ENCODE measurements around the gene PAPSS1. TPM values are rescaled to one million over a fixed set of nuclear protein-coding genes. Genes with fewer than 3 reads are reported as not detected.
A peak's percentile ranks its signal among the peaks of the same experiment; 100 is the strongest.

The PAPSS1 gene
- total and polyA plus RNA-seq, 9 of the 15 experiments (the other 6 are each of a cell fraction or from before 2014, with no cell fraction given), result 21.1 to 53.9 (median 41.9) TPM

GRCh38 chr4:107719922-107720722, at the start of gene PAPSS1 (continued):
- TF ChIP-seq ZHX1 (conservative IDR thresholded peaks at IDR 0.05; ENCODE audit: low read length), result no peak
- no peak for TF ChIP-seq ZNF695 (CRISPR knock-in tag; IDR thresholded peaks at IDR 0.05)
- no peak for TF ChIP-seq HDAC8 (tag; IDR thresholded peaks at IDR 0.05)
- TF ChIP-seq LCOR (CRISPR knock-in tag; IDR thresholded peaks at IDR 0.05), result no peak
- peak; percentile 66; the same call in 1 of the 2 replicates for TF ChIP-seq SUPT5H (IDR thresholded peaks at IDR 0.05)
- TF ChIP-seq POLR2AphosphoS5 (IDR thresholded peaks at IDR 0.05; ENCODE audit: control insufficient read depth, insufficient read depth, low read depth, low read length), result 0 out of 2 replicates have a peak, but pooled peaks have one; percentile 56
- no peak for TF ChIP-seq HNRNPK (IDR thresholded peaks at IDR 0.05; ENCODE audit: low read depth, low read length, poor library complexity, severe bottlenecking)
- TF ChIP-seq ZNF436 (CRISPR knock-in tag; IDR thresholded peaks at IDR 0.05), result no peak
- no peak for TF ChIP-seq DDX20 (tag; IDR thresholded peaks at IDR 0.05; ENCODE audit: low read depth)
- no peak for TF ChIP-seq ETS2 (tag; IDR thresholded peaks at IDR 0.05; ENCODE audit: borderline replicate concordance, poor library complexity, severe bottlenecking)
- TF ChIP-seq ARID3A (IDR thresholded peaks at IDR 0.05; ENCODE audit: borderline replicate concordance, low read depth, low read length), result no peak
- no peak; the same call in 1 of the 2 replicates for TF ChIP-seq USF2 (CRISPR knock-in tag; IDR thresholded peaks at IDR 0.05)
- peak; percentile 64 for TF ChIP-seq POLR2H (tag; IDR thresholded peaks at IDR 0.05; ENCODE audit: low read depth)
- no peak for TF ChIP-seq HBP1 (CRISPR knock-in tag; IDR thresholded peaks at IDR 0.05)
- TF ChIP-seq CBX5 (IDR thresholded peaks at IDR 0.05; ENCODE audit: borderline replicate concordance, low read depth), result no peak
- no peak for TF ChIP-seq POU5F1 (IDR thresholded peaks at IDR 0.05; ENCODE audit: borderline replicate concordance, low read depth, low read length, partially characterized antibody)
- TF ChIP-seq TSC22D4 (tag; IDR thresholded peaks at IDR 0.05), result no peak
- TF ChIP-seq SIX5 (IDR thresholded peaks at IDR 0.05; ENCODE audit: borderline replicate concordance in 1 of 2, insufficient read depth in 1 of 2, low read depth in 1 of 2, low read length in 2 of 2), result no peak
- peak; percentile 34; the same call in 1 of the 2 replicates for TF ChIP-seq ZNF239 (CRISPR knock-in tag; IDR thresholded peaks at IDR 0.05)
- no peak for TF ChIP-seq FOXK1 (CRISPR knock-in tag; IDR thresholded peaks at IDR 0.05; ENCODE audit: borderline replicate concordance)

All from K562 (cell line).